Hypothalamus (tissue), 51 donors: ENCODE measurements around the gene UCN2.

Experiments used
- DNase-seq, 51 donors: peaks; one replicate each; lab custom pipeline; 2025; lab: John Stamatoyannopoulos, UW

Gene UCN2

DNA sequence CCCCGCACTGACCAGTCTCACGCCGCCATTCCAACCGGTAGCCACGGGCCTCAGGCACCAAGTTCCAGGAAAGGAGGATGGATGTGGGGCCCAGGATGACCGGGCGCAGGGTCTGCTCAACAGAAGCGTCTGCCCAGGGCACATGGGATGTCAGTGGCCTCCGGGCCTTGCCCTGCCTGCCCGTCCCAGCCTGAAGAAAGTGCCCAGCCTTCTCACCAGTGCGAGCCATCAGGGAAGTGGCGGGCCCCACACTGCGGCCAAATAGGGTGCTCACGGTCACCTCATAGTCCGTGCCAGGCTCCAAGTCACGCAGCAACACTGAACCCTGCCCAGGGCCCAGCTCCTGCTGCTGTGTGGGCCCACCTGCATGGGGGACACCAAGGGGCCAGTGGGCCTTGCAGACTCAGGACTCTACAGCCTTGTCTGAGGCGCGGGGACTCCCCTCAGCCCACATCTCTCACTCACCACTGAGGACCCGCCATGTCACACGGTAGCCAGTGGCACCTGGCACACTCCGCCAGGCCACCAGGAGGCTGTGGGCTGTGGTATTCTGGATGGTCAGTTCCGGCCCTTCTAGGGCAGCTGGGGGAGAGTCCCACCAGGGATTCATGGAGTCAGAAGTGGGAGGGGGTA lies 28.4 kb upstream of the UCN2 start:
- no peak for DNase-seq

DNA sequence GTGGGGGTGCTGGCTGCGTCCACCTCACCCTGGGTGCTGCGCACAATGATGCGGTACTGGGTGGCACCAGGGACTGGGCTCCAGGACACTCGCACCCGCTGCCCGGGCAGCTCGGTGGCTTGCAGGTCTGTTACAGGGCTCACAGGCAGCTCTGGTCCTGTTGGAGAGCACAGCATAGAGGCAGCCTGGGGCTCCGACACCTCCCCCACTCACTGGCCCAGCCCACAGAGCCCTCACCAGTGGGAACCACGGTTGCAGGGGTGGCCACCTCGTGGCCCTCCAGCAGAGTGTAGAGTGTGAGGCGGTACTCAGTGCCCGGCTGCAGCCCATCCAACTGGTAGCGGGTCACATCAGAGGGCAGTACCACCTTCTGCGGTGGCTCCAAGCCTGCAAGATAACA lies 27.9 kb upstream of the UCN2 start:
- DNase-seq = no peak

DNA sequence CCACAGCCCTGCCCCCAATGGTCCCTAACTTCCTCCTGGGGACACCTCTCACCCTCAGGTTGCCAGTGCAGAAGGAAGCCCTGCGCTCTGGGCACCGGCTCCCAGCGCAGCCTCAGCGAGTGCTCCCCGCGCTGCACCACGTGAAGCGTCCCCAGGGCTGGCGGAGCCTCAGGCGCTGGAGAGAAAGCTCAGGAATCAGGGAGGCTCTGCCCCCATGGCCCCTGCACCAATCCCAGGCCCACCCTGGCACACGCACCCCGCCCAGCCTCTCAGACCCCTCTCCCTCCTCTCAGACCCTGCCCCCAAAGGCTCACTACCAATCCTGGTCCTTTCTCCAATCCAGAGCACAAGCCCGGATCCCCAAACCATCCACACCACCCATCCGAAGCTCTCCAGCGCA lies 24.6 kb upstream of the UCN2 start:
- DNase-seq = peak in 2 of 51 donors; percentile 5 to 23

DNA sequence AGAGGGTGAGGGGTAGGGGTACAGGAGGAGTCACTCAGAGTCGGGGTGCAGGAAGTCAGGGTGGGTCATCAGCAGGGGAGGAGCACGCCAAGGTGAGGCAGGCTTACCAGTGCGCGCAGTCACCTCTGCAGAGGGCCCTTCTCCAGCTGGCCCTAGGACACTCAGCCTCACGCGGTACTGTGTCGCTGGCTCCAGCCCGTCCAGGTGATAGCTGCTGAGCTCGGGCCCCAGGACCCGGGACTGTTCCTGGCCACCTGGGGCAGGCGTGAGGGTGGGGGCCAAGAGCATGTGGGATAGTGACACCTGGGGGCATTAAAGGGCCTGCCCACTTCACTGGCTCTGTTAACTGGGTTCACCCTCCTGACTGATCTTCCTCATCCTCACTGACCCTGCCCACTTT lies 24.1 kb upstream of the UCN2 start:
- DNase-seq = no peak

DNA sequence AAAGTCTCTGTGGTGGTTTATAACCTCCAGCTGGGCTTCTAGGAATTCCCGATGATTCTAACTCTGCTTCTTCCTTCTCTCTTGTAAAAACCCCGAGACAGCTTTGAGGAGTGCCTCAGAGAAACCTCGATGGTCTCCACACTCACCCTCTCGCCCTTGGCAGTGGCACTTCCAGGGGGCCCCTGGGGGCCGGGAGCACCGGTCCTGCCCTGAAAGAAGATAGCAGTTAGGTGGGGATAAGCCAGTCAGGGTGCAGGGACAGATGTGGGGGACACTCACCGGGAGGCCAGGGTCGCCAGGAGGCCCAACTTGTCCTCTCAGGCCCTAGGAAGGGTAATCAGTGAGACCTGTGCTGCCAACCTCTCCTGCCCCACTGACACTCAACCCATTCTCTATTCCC lies 21.8 kb upstream of the UCN2 start:
- no peak for DNase-seq

DNA sequence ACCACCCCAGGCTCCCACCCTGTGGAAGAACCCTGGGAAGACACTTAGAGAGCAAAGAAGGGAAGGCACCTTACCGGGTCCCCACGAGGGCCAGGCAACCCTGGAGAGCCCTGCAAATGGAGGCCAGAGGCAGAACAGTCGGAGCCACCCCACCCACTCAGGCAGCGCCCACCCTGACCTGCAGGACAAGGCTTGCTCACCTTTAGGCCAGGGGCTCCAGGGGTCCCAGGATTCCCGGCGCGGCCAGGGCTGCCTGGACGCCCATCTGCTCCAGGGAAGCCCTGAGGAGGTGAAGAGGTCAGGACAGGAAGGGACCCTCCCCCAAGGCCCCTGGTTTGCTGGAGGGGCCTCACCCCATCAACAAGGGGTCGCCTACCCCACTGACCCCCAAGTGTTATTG lies 21.3 kb upstream of the UCN2 start:
- no peak for DNase-seq

DNA sequence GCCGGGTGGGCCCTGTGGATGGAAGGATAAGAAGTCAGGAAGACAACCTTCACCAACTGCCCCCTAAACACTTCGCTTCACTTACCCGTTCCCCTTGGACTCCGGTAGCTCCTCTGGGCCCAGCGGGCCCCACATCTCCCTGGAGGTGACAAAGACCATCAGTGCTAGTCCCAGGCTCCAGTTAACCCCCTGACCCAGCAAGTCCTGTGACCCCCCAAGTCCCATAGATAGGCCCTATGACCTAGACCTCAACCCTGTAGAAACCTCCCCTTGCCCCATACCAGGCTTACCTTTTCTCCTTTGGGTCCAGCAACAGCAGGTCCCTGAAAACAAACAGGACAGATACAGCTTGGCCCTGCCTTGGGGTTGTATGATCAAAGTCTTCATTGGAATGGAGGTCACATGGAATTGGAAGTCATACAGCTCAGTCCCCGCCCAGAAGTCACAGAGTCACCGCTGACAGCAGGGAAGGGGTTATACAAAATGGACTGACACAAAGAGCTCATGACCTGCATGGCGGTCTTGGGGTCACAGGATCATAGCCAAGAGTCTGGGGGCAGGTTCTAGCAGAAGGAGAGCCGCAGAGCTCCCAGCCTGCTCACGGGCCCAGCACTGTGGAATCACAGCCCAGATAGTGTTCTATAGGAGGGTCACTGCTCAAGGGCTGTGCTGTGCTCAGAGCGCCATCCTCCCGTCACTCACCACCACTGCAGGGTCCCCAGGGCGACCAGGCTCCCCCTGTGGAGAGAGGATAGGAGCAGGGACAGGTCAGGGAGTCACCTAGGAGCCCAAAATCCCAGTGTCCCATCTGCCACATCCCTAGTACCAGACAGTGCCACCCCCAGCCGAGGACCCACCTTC lies 18.3 kb upstream of the UCN2 start:
- DNase-seq = no peak

DNA sequence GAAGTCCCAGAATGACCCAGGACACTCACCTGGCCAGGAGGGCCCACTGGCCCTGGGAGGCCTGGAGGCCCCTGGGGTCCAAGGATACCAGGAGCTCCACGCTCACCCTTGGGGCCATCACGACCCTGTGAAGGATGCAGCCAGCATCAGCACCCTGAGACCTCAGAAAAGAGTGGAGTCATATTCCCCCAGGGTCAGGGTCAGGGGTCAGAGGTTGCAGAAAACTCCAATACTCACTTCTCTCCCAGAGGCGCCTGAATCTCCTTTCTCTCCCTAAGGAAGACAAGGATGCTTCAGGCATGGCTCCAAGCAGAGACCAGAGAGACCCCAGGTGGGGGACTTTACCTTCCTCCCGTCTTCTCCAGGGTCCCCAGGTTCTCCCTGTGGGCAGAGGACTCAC lies 13.1 kb upstream of the UCN2 start:
- DNase-seq = no peak

DNA sequence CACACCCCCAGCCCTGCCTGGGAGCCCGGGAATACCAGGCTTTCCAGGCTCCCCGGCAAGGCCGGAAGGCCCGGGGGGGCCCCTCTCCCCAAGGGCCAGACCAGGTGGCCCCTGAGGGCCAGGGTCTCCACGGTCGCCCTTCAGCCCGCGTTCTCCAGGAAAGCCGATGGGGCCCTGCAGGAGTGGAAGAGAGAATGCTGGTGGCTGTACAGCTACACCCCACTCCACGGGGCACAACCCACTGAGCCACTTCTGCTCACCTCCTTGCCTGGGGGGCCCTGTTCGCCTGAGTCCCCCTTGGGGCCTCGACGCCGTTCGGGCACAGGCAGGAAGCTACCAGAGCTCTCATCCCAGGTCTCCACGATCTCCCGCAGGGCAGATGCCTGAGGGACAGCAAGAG lies 11.8 kb upstream of the UCN2 start:
- no peak for DNase-seq

DNA sequence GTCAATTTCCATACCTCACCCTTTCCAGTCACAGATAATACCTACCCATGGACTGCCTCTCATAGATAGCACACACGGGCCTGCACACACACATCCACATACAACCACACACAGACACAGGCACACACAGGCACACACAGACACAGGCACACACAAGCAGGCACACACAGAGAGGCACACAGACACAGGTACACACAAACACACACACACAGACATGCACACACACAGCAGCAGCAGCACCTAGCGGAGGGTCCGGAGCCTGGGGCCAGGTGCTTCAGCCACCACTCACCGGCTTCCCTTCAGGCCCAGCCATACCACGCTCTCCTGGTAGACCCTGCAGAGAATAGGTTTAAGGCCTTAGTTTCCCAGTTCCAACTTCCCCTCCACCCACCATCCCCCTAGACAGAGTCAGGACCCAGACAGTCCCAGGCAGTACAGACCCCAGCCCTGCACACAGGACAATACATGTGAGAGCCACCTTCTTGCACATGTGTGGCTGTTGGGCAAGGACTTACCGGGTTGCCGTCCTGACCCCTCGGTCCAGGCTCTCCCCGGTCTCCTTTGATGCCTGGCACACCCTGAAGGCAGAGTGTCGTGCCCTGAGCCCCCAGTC lies 10.5 kb upstream of the UCN2 start:
- DNase-seq = no peak

DNA sequence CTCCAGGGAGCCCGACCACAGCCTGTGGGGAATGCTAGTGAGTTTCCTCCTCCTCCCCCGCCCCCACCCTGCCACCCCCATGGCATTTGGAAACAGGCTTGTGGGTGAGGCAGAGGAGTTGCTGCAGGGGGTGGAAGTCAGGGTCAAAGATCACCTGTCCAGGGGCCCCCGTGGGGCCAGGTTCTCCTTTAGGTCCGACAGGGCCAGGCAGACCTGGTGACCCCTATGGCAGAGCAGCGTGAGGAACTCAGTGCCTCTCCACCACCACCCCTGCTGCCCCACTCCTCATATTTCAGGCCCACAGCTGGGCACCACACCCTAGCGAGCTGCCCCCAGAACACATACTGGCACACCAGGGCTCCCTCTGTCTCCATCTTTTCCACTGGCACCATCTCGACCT lies 8.9 kb upstream of the UCN2 start:
- no peak for DNase-seq

DNA sequence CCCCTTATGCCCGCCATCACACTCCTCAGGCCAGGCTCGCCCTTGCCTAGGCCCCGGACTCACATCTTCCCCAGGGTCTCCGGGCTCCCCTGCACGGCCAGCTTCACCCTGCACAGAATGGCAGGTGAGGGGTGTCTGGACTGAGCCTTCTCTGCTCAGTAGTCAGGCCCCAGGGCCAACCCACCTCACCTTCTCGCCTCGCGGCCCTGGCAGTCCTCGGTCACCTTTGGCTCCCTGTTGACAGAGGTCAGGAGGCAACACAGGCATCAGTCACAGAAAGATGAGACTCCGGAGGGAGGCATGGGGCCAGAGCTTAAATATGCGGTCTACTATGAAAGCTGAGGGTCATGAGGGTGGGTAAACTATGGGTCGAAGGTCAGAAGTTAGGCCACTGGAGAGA lies 8.4 kb upstream of the UCN2 start:
- DNase-seq = no peak

DNA sequence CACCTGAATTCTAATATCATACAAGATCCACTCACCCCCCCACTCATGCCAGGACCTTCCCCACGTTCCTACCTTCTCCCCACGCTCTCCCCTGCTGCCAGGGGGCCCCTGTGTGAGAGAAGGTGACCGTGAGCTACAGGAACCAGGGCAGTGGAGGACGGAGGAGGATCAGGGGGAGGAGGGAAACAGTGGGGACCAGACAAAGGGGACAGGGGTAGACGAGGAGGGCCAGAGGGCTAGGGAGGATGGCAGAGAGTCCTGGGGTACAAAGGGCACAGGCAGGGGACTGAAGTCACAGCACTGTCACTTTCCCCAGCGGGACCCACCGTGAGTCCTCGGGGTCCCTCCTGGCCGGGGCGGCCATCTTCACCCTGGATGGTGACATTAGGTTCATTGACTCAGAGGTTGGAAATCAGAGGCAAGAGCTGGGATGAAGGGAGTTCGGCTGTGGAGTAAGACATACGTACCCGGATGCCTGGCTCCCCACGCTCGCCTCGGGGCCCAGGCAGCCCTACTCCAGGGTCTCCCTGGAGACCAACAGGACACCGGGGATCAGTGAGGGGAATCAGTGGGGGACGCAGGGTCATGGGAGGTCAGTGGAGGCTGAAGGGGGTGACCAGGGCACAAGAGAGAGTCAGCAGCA lies 6.3 kb upstream of the UCN2 start:
- DNase-seq = no peak

DNA sequence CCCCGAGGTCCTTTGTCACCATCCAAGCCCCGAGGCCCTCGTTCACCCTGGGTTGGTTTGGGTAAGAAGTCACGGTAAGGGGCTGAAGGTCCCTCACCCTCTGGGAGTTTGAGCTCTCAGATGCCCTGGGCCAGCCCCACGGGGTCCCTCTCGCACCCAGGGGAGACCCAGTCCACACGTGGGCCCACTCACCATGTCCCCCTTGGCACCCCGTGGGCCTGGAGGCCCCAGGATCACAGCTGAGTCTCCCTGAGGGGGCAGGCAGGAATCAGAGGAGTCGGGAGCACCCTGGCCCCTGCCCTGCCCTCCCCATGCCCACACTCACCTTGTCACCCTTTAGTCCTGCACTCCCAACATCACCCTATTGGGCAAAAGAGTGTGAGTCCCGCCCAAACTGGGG lies 5.8 kb upstream of the UCN2 start:
- no peak for DNase-seq

DNA sequence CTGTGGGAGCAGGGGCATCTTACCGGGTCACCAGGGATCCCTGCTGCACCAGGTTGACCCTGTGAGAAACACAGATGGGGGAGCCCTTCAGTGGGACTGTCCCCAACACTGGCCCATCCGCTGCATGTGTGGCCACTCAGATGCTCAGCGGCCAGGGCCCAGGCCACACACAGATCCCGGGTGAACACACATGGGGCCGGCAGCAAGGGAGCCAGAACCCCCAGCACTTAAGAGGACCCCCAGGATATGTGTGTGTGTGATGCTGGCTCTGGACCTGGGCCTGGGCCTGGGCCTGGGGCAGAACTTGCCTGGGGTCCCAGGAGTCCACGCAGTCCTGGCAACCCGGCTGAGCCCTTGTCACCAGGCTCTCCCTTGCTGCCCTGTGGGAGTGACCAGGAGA lies 4.9 kb upstream of the UCN2 start:
- DNase-seq = no peak

DNA sequence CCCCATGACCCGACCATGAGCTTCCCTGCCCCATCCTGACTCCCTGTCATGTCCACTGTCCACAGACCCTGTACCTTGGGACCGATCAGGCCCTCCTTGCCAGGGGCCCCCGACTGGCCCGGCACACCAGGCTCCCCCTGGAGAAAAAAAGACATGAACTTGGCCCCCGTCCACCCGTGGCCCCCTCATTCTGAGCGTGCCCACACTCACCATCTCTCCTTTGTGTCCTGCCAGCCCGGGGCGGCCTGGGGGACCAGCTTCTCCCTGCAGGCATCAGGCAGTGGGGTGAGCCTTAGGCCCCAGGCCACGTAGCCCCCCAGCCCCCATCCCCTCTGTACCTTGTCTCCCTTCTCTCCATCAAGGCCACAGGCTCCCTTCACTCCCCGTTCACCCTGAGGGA lies 3.9 kb upstream of the UCN2 start:
- no peak for DNase-seq

DNA sequence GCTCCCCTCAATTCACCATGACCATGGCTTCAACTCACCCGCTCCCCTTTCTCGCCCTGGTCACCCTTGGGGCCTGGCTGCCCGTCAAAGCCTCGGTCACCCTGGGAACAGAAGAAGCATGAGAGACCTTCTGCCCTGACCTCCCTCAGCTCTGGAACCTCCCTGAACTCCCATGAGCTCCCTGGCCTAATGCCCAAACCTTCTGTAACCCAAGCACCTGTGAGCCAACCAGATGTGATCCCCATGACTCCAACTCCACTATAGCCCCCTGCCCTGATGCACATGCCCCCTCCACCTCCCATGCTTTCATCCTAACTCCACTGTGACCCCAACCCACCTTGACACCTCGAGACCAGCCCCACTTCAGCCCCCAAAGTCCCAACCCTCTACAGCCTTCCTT lies 3.5 kb upstream of the UCN2 start:
- DNase-seq = no peak

DNA sequence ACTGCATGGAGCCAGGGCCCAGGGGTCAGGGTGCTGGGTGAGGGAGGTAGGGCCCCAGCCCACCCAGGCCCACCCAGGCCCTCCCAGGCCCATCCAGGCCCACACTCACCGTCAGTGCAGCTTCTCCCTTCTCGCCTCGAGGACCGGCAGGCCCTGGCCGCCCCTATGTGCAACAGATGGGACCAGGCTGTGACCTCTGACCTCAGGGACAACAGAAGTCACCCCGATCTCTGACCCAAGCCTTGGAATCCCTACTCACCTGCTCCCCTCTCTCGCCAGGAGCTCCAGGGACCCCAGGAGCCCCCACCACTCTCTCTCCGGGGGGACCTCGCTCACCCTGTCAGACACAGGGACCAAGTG lies 2.8 kb upstream of the UCN2 start:
- DNase-seq = no peak

DNA sequence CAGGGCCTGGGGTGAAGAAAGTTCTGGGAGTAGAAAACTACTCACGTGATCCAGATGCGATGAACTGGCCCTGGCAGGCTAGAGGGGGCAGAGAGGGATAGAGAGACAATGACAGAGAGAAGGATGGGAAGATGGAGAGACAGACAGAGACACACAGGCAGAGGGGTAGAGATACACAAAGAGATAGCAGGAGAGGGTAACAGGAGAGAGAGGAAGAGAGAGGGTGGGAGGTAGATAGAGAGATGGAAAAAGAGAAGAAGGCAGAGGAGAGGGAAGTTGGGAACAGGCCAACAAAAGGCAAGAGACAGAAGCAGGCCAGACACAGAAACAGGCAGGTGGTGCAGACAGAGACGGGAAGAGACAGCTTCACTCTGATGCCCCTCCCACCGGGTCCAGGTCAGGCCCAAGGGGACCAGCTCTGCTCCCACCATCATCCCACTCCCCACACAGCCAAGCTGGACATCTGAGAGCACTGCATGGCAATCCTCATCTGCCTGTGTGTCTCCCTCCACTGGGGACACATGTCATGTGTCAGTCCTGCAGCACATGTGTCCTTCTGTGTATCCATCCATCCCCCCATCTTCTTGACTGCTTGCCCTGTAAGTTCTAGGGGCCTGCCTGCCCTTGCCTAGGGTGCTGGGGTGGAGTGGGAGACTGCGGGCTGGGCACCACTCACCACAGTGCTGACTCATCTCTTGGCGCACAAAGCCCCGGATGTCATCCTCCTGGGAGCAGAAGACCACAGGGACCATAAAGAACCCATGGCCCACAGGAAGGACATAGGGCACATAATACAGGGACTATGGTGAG lies 2.2 kb upstream of the UCN2 start:
- DNase-seq = peak in 1 of 51 donors; percentile 21

DNA sequence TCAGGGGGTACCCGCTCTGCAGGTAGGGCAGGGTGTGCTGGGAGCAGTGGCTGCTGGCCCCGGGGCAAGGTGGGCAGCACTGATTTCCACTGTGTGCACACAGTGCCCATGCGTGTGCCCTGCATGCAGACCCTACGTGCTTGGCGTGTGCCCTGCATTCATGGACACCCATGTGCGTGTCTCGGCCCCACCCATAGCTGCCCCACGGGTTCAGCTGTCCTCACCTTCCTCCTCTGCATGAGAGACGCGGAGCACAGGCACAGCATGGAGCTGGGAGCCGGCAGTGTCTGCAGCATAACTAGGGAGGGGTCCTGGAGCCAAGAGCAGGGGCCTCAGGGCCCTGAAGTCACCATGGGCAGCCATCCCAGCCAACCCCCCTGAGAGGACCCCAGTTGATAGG lies 1.6 kb upstream of the UCN2 start:
- no peak for DNase-seq

DNA sequence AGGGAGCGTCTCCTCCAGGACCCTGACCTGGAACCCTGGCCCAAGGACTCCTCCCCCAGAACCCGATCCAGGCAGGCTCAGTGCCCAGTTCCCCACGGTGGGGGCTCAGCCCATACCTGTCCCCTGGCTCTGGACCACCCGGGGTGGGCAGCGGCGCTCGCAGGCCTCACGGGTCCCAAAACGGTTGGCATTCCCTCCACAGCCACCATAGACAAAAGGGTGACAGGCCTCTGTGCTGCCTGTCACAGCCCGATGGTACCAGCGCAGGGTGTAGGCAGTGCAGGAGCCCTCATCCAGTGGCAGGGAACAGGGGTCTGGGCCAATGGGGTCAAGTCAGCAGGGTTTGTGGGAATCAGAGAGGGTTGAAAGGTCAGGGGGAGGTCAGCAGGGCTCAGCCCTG lies 1.1 kb upstream of the UCN2 start:
- DNase-seq = no peak
